ENCODE data around the gene TTC21A. TPM values are rescaled to one million over a fixed set of nuclear protein-coding genes. Genes with fewer than 3 reads are reported as not detected.

The TTC21A gene
- polyA plus RNA-seq, 1 donor (not counting 4 experiments of a cell fraction or from before 2014, with no cell fraction given), result 1.3 TPM

DNA sequence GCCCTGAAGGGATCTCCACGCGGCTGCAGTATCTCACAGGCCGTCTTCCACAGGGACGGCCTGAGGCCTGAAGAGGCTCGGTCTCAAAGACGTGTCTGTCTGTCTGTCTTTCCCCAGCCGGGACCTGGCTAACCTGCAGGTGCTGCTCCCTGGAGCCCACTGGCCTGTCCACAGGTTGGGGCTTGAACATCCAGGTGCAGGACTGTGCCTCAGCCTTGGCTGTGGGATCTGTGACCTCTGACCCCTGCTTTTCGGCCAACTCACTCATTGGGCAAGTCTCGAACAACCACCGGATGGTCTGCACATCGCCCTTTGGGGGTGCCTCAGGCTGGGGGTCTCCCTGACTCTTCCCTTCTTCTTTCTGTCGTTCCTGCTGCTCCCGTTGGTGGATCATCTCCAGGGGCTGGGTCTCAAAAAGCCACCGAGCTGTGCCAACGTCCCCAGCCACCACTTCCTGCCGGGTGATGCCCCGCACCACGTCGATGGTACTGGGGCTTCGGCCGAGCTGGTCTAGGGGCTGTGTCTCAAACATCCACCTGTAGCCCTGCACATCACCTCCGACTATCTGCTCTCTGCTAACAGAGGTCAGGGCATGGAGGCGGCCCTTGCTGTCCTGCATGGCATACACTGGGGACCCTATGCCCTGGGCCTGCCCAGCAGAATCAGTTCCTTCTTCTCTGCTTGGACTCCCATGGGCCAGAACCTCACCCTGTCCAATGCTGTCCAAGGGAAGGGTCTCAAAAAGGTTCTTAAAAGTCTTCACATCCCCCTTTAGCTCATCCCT is 80.1 kb downstream of the TTC21A start:
- dilution Hi-C loops (cut with MboI; ENCODE audit: extremely low pct_ligation_motif_present, low sequenced_read_pairs), result no loop called here
- Histone ChIP-seq H3K27me3 (ENCODE audit: control insufficient read depth, extremely low read depth, insufficient read depth, low read length) (no peaks in the 10 kb centered on the region), H4K20me1 (ENCODE audit: control insufficient read depth, extremely low read depth, insufficient read depth, low read length) (no peaks in the 10 kb centered on the region), H3K4me3 (ENCODE audit: control insufficient read depth in 2 of 3, extremely low read depth in 1 of 3, insufficient read depth in 2 of 3, low read depth in 1 of 3, low read length in 3 of 3) (no peak overlapping the region), H3K4me1 (ENCODE audit: control insufficient read depth, extremely low read depth, insufficient read depth, low read length) (no peaks in the 10 kb centered on the region), H2AFZ (ENCODE audit: control insufficient read depth, low read length) (no peak overlapping the region), H3K9ac (ENCODE audit: control insufficient read depth, extremely low read depth, insufficient read depth, low read length) (no peak overlapping the region), H3K36me3 (ENCODE audit: control insufficient read depth in 2 of 2, extremely low read depth in 1 of 2, insufficient read depth in 2 of 2, low read length in 2 of 2) (no peaks in the 10 kb centered on the region), H3K27ac (ENCODE audit: control insufficient read depth, insufficient read depth, low read length) (no peak overlapping the region), H3K79me2 (ENCODE audit: control insufficient read depth, insufficient read depth, low read length) (no peaks in the 10 kb centered on the region), H3K9me1 (ENCODE audit: control insufficient read depth, extremely low read depth, insufficient read depth, low read length) (no peaks in the 10 kb centered on the region), H3K9me3 (ENCODE audit: control insufficient read depth, low read depth, low read length) (no peaks in the 10 kb centered on the region), H3K4me2 (ENCODE audit: control insufficient read depth, extremely low read depth, insufficient read depth, low read depth, low read length) (no peak overlapping the region)
- DNase-seq (ENCODE audit: low read depth, low spot score) (no peak), FAIRE-seq (no peak)
- TF ChIP-seq EZH2 (IDR thresholded peaks at IDR 0.05; ENCODE audit: low read length), result no peak
- TF ChIP-seq, protein P1, sequence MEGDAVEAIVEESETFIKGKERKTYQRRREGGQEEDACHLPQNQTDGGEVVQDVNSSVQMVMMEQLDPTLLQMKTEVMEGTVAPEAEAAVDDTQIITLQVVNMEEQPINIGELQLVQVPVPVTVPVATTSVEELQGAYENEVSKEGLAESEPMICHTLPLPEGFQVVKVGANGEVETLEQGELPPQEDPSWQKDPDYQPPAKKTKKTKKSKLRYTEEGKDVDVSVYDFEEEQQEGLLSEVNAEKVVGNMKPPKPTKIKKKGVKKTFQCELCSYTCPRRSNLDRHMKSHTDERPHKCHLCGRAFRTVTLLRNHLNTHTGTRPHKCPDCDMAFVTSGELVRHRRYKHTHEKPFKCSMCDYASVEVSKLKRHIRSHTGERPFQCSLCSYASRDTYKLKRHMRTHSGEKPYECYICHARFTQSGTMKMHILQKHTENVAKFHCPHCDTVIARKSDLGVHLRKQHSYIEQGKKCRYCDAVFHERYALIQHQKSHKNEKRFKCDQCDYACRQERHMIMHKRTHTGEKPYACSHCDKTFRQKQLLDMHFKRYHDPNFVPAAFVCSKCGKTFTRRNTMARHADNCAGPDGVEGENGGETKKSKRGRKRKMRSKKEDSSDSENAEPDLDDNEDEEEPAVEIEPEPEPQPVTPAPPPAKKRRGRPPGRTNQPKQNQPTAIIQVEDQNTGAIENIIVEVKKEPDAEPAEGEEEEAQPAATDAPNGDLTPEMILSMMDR (optimal IDR thresholded peaks at IDR 0.05 in 1 of 3, IDR thresholded peaks at IDR 0.05 in 1 of 3, conservative IDR thresholded peaks at IDR 0.05 in 1 of 3; ENCODE audit: extremely low read depth in 1 of 3, insufficient read depth in 2 of 3, low read length in 3 of 3), result no peak

Small RNA genes lying within 50 kb of the gene (small RNA-seq; reads per million reads assigned to genes)
- 0 reads per million in 3 experiments for gene RF00017 (ENCODE audit: insufficient read length in 3 of 3, low read depth in 3 of 3, low replicate concordance in 1 of 3)

Other genes with a start within 250 kb of the TTC21A start
- 0.01 to 0.04 TPM in 2 of 3 replicates, not detected in the other for gene SCN11A, start 55.7 kb upstream of the TTC21A start, polyA plus RNA-seq
- 14.9 to 29.7 TPM (median 20.2 TPM) in 3 replicates for gene WDR48, start 55.7 kb upstream of the TTC21A start, polyA plus RNA-seq
- gene GORASP1, start 53 bp upstream of the TTC21A start, polyA plus RNA-seq, result 38.4 to 58.8 TPM (median 43.7 TPM) in 3 replicates
- gene CSRNP1, start 45.9 kb downstream of the TTC21A start, polyA plus RNA-seq, result 4.0 to 5.4 TPM (median 5.4 TPM) in 3 replicates
- not detected in 3 replicates for gene XIRP1, start 84.9 kb downstream of the TTC21A start, polyA plus RNA-seq
- gene CX3CR1, start 172.4 kb downstream of the TTC21A start, polyA plus RNA-seq, result 0.05 TPM in 2 of 3 replicates, not detected in the other
- not detected in 3 replicates for gene CCR8, start 222.0 kb downstream of the TTC21A start, polyA plus RNA-seq